Upper lobe of left lung (tissue), 4 donors: ENCODE data around the gene PRKCH.

ENCODE experiments used
- POLR2A ChIP-seq, 4 donors: fragments of 450-650 bp; IDR thresholded peaks; one replicate each; pipeline ENCODE4 v1.5.1; 2016 to 2017; ENCODE audit warnings: antibody characterized with exemption in 4 of 4, mild to moderate bottlenecking in 2 of 4
- POLR2AphosphoS5 ChIP-seq, 2 donors: sonication (generic); formaldehyde crosslinking; IDR thresholded peaks; one replicate each; pipeline ENCODE4 v1.5.1; 2017; ENCODE audit warnings: antibody characterized with exemption in 2 of 2
- TF ChIP-seq, protein P1 (sequence below), 6 experiments: fragments of 450-650 bp in 4 of 6; fragments of 200-600 bp in 2 of 6; sonication (generic) in 2 of 6; IDR thresholded peaks; one replicate each; pipeline ENCODE4 v1.5.1; 2016 to 2019; ENCODE audit warnings: antibody characterized with exemption in 6 of 6

DNA sequence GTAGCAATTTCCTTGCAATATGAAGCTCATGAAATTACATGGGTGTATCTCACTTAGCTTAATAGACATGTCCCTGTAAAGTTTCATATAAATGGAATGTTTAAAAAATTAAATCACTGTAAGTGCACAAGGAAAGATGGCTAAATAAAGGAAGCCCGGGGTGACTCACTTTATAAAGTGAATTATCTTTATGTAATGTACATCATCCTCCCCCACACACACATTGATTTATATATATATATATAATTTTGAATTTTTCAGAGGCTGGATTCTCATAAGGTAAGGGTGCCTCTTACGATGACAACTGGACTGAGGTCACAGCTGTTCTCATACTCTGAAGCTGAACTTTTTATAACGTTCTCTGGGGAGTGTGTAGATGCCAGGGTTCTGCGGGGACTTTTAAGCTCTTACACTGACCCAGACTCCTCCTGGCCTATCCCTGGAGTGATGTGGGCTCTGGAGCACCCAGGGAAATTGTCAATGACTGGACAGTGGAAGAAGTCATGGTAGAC, 265.2 kb downstream of the PRKCH start:
- TF ChIP-seq, protein P1, sequence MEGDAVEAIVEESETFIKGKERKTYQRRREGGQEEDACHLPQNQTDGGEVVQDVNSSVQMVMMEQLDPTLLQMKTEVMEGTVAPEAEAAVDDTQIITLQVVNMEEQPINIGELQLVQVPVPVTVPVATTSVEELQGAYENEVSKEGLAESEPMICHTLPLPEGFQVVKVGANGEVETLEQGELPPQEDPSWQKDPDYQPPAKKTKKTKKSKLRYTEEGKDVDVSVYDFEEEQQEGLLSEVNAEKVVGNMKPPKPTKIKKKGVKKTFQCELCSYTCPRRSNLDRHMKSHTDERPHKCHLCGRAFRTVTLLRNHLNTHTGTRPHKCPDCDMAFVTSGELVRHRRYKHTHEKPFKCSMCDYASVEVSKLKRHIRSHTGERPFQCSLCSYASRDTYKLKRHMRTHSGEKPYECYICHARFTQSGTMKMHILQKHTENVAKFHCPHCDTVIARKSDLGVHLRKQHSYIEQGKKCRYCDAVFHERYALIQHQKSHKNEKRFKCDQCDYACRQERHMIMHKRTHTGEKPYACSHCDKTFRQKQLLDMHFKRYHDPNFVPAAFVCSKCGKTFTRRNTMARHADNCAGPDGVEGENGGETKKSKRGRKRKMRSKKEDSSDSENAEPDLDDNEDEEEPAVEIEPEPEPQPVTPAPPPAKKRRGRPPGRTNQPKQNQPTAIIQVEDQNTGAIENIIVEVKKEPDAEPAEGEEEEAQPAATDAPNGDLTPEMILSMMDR (IDR thresholded peaks at IDR 0.05) = no peak
- TF ChIP-seq POLR2A (IDR thresholded peaks at IDR 0.05) (no peak), POLR2AphosphoS5 (IDR thresholded peaks at IDR 0.05) (no peak)
